Upper lobe of left lung (tissue), 6 donors: ENCODE measurements around the gene NR4A3. TPM values are rescaled to one million over a fixed set of nuclear protein-coding genes. Genes with fewer than 3 reads are reported as not detected.
A peak's percentile ranks its signal among the peaks of the same experiment; 100 is the strongest.

Experiments used
- ATAC-seq, 2 donors: fragments of 200-7000 bp; cut with Tn5 transposase; one replicate each; pipeline ENCODE4 v1.9.1; 2022; ENCODE audit warnings: mild to moderate bottlenecking in 2 of 2, moderate library complexity in 2 of 2; ENCODE audit not compliant: low FRiP score in 2 of 2
- DNase-seq, 2 donors: peaks; one replicate each; pipeline ENCODE4 v3.0.0-alpha.2; 2019 to 2020
- H3K27ac ChIP-seq, 4 donors: fragments of 200-600 bp; sonication (generic); one replicate each; pipeline ENCODE4 v1.5.1; 2016 to 2019
- H3K27me3 ChIP-seq, 4 donors: fragments of 200-600 bp; sonication (generic); one replicate each; pipeline ENCODE4 v1.5.1; 2017 to 2019
- H3K36me3 ChIP-seq, 4 donors: fragments of 200-600 bp; sonication (generic); one replicate each; pipeline ENCODE4 v1.5.1; 2016 to 2019
- H3K4me1 ChIP-seq, 4 donors: fragments of 200-600 bp; sonication (generic); one replicate each; pipeline ENCODE4 v1.5.1; 2018 to 2019
- H3K4me3 ChIP-seq, 4 donors: fragments of 200-600 bp; sonication (generic); one replicate each; pipeline ENCODE4 v1.5.1; 2017 to 2019; ENCODE audit warnings: mild to moderate bottlenecking in 2 of 4, moderate library complexity in 1 of 4
- H3K9me3 ChIP-seq, 4 donors: fragments of 200-600 bp; sonication (generic); one replicate each; pipeline ENCODE4 v1.5.1; 2018 to 2019
- CTCF ChIP-seq, 6 experiments: fragments of 450-650 bp in 4 of 6; fragments of 200-600 bp in 2 of 6; sonication (generic) in 2 of 6; IDR thresholded peaks; one replicate each; pipeline ENCODE4 v1.5.1; 2016 to 2019; ENCODE audit warnings: antibody characterized with exemption in 6 of 6
- EP300 ChIP-seq, 4 donors: sonication (generic); formaldehyde crosslinking; IDR thresholded peaks; one replicate each; pipeline ENCODE4 v1.5.1; 2017; ENCODE audit warnings: antibody characterized with exemption in 4 of 4, control low read depth in 2 of 4
- POLR2A ChIP-seq, 4 donors: fragments of 450-650 bp; IDR thresholded peaks; one replicate each; pipeline ENCODE4 v1.5.1; 2016 to 2017; ENCODE audit warnings: antibody characterized with exemption in 4 of 4, mild to moderate bottlenecking in 2 of 4
- POLR2AphosphoS5 ChIP-seq, 2 donors: sonication (generic); formaldehyde crosslinking; IDR thresholded peaks; one replicate each; pipeline ENCODE4 v1.5.1; 2017; ENCODE audit warnings: antibody characterized with exemption in 2 of 2
- WGBS, 2 donors: methylation state at CpG; one replicate each; pipeline ENCODE4 v1.1.5; 2017 to 2018; 5-methylcytosine and 5-hydroxymethylcytosine counted together
- total RNA-seq, 6 donors: library from RNA; depleted of rRNA in 4 of 6; stranded (reverse); fragments of >200 nt in 4 of 6; gene quantifications; one replicate each; pipeline versions ENCODE4 v1.1.0 to v1.2.1, GENCODE V29; 2016 to 2021
- donor health status: DM: no; HTN: no; CAD: no; lungs with moderate emphysema.
- donor health status: DM: no; HTN: yes; CAD: no; lungs with severe emphysema.

Gene NR4A3
- total RNA-seq, 6 donors from 2014 or later, result 1.0 to 10.8 (median 5.6) TPM

DNA sequence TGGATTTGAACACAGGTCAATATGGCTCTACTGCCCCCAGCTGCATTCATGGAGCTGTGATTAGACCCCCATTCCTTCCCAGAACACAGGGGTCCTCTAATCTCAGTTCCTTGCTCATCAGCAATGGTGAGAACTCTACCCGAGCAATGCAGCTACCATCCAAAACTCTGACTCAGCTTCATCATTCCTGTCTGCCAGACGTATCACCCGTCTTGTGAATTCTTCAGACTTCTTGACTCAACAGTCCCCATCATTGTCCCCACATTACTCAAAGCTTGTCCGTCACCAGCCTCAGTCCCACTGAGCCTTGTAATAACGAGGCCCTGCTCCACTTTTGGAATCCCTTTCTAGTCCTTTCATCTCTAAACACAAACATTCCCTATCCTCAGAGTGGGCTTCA, 48.4 kb downstream of the NR4A3 start:
- DNase-seq (no peak), ATAC-seq (peak in 1 of 2 donors; percentile 8)
- WGBS, 2 donors, result 89 to 91% methylated on average over 5 of the region's 5 CpGs
- no peak for TF ChIP-seq POLR2AphosphoS5 (IDR thresholded peaks at IDR 0.05)
- TF ChIP-seq POLR2A (IDR thresholded peaks at IDR 0.05), result no peak
- TF ChIP-seq EP300 (IDR thresholded peaks at IDR 0.05), result no peak
- TF ChIP-seq CTCF (IDR thresholded peaks at IDR 0.05), result no peak
- Histone ChIP-seq H3K27ac (no peak overlapping the region), H3K4me3 (no peak overlapping the region), H3K27me3 (no peaks in the 10 kb centered on the region), H3K4me1 (no peaks in the 10 kb centered on the region), H3K36me3 (no peaks in the 10 kb centered on the region), H3K9me3 (no peaks in the 10 kb centered on the region)

GRCh38 chr9:99873531-99873930, 51.8 kb downstream of the NR4A3 start:
- WGBS, 2 donors, result 95 to 96% methylated on average over 3 of the region's 3 CpGs
- ATAC-seq, result no peak
- no peak for DNase-seq
- H3K36me3 ChIP-seq, result no peaks in the 10 kb centered on the region
- no peak for TF ChIP-seq EP300 (IDR thresholded peaks at IDR 0.05)
- no peak for TF ChIP-seq POLR2AphosphoS5 (IDR thresholded peaks at IDR 0.05)
- no peak for TF ChIP-seq CTCF (IDR thresholded peaks at IDR 0.05)
- TF ChIP-seq POLR2A (IDR thresholded peaks at IDR 0.05), result no peak
- H3K4me3 ChIP-seq, result no peak overlapping the region
- H3K27ac ChIP-seq, result no peak overlapping the region
- H3K4me1 ChIP-seq, result no peaks in the 10 kb centered on the region
- H3K9me3 ChIP-seq, result no peaks in the 10 kb centered on the region
- no peaks in the 10 kb centered on the region for H3K27me3 ChIP-seq

DNA sequence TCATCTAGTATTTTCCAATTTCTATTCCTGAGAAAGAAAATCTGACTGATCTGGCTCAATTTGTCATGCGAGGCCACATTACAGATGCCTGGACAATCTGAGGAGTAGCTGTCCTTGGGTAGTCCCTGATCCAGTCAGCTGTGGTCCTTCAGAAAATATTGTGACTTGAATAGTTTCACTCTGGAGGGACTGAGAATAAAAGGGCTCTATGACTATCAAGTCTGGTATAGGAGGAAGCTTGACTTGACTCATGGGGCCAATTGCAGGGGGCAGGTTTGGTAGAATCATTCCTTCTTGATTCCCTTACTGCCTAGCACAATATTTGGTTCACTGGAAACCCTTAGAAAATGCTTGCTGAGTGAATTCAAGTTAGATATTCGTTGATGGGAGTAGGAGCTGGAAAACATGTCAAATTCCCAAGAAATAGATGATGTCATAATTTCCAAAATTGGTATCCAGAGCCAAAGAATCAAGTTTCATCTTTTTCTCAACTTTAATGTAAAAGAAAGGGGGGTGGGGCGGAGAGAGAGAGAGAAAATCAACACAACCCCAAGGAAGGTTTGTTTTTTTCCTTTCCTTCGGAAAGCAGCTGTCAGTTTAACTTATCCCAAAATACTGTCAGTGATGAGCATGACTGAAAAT, 52.4 kb downstream of the NR4A3 start:
- Histone ChIP-seq H3K36me3 (no peaks in the 10 kb centered on the region), H3K27ac (no peak overlapping the region), H3K27me3 (no peaks in the 10 kb centered on the region), H3K4me3 (no peak overlapping the region), H3K4me1 (no peaks in the 10 kb centered on the region), H3K9me3 (no peaks in the 10 kb centered on the region)
- TF ChIP-seq POLR2A (IDR thresholded peaks at IDR 0.05) (no peak), POLR2AphosphoS5 (IDR thresholded peaks at IDR 0.05) (no peak), EP300 (IDR thresholded peaks at IDR 0.05) (no peak), CTCF (IDR thresholded peaks at IDR 0.05) (no peak)
- no peak for DNase-seq
- WGBS, 2 donors, result 81 to 90% methylated on average over 4 of the region's 4 CpGs
- no peak for ATAC-seq

- no peaks in the 10 kb centered on the region for H3K4me1 ChIP-seq
- DNase-seq (no peak), ATAC-seq (no peak)
- no peaks in the 10 kb centered on the region for H3K27me3 ChIP-seq
- 77 to 96% methylated on average over 2 of the region's 2 CpGs for WGBS, 2 donors
- H3K4me3 ChIP-seq, result no peak overlapping the region
- no peak overlapping the region for H3K27ac ChIP-seq
- no peak for TF ChIP-seq EP300 (IDR thresholded peaks at IDR 0.05)
- TF ChIP-seq POLR2AphosphoS5 (IDR thresholded peaks at IDR 0.05), result no peak
- TF ChIP-seq POLR2A (IDR thresholded peaks at IDR 0.05), result no peak
- TF ChIP-seq CTCF (IDR thresholded peaks at IDR 0.05), result no peak
- H3K36me3 ChIP-seq, result no peaks in the 10 kb centered on the region
- no peaks in the 10 kb centered on the region for H3K9me3 ChIP-seq
These were observed 54.5 kb downstream of the NR4A3 start for GRCh38 chr9:99876190-99876589.

DNA sequence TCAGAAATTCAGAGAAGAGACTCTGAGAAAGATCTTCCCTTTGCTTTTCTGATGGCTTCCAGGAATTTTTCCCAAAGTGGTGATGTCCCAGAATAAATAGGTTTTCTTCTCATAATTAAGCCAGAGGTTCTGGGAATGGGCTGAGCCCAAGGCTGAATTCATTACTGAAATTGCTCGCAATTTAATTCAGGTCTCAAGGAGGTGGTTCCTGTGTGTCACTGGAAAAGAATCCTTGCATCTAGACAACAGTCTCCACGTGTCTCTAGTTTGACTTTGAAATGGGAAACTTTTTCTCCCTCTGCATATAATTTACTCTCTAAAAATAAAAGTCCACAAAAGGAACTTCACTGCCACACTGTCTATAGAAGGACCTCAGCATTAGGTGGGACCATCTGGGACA, 57.0 kb downstream of the NR4A3 start:
- Histone ChIP-seq H3K4me1 (no peaks in the 10 kb centered on the region), H3K27ac (no peak overlapping the region), H3K36me3 (no peaks in the 10 kb centered on the region), H3K27me3 (no peaks in the 10 kb centered on the region), H3K9me3 (no peaks in the 10 kb centered on the region), H3K4me3 (no peak overlapping the region)
- ATAC-seq (no peak), DNase-seq (no peak)
- TF ChIP-seq POLR2A (IDR thresholded peaks at IDR 0.05), result no peak
- no peak for TF ChIP-seq POLR2AphosphoS5 (IDR thresholded peaks at IDR 0.05)
- TF ChIP-seq CTCF (IDR thresholded peaks at IDR 0.05), result no peak
- WGBS, 2 donors, result 86% methylated on average over 2 of the region's 2 CpGs
